ENCODE data around the gene RPUSD2.

GRCh38 chr15:40578892-40579291 is 9.8 kb downstream of the RPUSD2 start:
- TF ChIP-seq POLR2A (IDR thresholded peaks at IDR 0.05; ENCODE audit: low read depth, low read length) (no peak), CTCF (IDR thresholded peaks at IDR 0.05; ENCODE audit: extremely low read depth in 1 of 2, insufficient read depth in 1 of 2, low read depth in 1 of 2, low read length in 2 of 2) (no peak), POLR2AphosphoS5 (IDR thresholded peaks at IDR 0.05; ENCODE audit: insufficient read depth, low read depth, low read length) (no peak)
